GM21717 (cell line): ENCODE data around the gene TMEM87B.
"Not testable (repeated sequence)": the region's sequence is repeated elsewhere in the genome, so short reads cannot be mapped to it uniquely, and the experiment has no call there.

ENCODE experiments used
- ATAC-seq: cut with Tn5 transposase; IDR thresholded peaks from one replicate; pipeline ENCODE4 v1.9.1; 2021; ENCODE audit warnings: mild to moderate bottlenecking, moderate library complexity; ENCODE audit not compliant: unreplicated experiment

Gene TMEM87B

DNA sequence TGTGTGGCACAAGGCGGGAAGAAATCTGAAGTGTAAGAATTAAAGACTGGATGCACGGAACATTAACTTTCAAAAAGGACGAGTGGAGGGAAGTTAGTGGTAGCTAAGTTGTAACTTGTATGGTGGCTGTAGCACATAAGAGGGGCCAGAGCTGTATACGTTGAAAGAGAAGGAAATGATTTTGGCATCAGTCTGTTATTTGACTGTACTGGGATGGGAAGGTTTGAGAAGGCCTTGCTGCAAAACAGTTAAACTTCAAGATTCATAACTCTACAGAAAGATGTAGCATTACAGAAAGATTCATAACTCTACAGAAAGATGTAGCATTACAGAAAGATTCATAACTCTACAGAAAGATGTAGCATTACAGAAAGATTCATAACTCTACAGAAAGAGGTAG, 58.3 kb downstream of the TMEM87B start:
- not testable (repeated sequence) for ATAC-seq

DNA sequence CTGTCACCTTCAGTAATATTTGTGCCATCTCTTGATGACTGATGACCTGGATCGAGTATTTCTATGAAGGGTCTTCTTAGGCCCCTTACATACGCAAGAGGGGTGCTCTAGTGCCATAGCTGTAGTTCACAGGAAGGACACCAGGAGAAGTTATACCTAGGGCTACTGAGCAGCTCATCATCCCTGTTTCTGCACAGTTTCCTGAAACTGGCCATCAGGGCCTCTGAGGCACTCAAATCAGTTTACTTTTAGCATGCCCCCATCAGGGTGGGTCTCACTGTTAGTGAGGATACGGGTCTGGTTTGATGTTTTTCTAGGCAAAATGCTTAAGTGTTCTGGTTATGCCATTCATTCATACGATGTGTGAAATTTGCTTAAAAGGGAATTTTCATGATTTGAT, 63.1 kb downstream of the TMEM87B start:
- ATAC-seq = no peak

DNA sequence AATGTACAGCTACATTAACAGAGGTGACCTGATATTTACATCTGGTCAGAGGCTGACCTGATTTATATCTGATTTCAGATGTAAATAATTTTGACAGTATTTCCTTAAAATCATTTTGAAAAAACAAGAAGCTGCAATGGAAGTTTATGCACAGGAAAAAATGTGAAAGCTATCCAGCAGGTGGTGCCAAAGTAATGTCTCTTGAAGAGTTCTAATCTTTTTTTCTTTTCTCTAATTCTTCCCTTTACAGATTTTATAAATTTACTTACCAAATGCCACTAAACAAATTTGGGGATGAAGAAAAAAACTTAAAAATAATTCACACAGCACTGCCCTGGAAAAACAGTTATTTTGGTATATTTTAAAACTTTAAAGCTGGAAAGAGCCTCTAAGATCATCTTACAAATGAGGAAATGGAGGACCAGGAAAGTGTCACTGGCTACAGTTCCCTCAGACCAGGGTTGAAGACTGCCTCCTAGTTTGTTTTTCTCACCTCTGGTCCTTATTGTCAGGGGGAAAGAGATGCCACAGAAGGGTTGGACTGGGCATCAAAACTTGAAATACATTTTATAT, 66.7 kb downstream of the TMEM87B start:
- ATAC-seq = no peak

DNA sequence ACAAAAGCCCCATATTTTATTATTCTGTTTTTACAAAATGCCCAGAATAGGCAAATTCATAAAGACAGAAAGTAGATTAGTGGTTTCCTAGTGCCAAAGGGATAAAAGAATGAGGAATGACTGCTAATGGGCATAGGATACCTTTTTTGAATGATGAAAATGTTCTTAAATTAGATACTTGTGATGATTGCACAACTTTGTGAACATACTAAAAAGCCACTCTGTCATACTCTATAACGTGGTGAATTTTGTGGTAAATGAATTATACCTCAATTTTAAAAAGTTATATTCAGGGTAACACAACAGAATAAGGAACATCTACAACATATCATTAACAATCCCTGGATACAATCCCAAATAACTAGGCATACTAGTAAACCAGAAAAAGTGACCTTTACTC, 74.0 kb downstream of the TMEM87B start:
- no peak for ATAC-seq

DNA sequence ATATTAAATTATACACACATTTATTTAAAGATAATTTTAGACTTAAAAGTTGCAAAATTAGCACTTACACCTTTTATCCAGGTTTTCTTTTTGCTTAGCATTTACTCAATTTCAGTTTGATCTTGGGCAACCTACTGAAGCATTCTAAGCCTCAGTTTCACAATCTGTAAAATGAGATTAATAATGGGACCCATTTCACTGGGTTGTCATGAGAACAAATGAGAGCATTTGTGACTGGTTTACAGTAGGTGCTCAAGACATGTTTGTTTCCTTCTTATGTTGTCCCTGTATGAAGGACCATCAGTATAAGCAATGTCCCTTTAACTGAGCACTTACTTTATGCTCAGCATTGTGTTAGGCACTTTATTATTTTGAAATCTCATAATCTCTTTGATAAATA, 78.3 kb downstream of the TMEM87B start:
- ATAC-seq = no peak

DNA sequence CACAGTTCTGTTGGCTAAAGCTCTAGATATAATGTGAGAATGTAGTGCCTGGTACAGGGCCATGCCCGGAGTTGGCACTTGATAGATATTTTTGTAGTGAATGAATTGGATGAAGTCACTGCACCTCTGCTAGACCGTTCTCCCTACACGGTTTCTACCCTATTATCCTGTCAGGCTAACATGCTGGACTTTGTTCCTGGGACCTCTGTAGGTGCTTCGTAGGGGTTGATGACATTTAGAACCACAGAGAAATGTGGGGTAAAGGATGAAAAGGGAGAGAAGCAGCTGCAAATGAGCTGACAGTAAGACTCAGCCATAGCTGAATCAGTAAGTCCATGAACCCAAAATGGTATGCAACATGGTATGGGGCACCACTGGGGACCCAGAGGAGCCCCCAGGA, 79.1 kb downstream of the TMEM87B start:
- ATAC-seq = no peak

DNA sequence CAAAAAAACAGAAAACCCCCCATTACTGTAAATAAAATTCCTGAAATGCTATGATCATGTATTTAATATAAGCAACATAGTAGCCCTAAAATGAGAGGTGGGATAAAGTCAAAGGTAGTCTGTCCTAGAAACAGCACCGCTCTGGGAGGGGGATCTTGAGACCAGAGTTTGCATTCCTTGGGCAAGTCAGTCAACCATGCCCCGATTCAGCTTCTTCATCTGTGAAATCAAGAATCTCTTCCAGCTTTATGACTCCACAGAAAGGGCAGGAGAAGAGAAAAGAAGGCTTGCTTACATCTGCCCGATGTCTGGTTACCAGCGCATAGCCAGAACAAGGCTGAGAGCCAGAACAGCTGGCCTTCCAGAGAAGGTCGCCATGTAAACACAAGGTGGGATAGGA, 81.0 kb downstream of the TMEM87B start:
- no peak for ATAC-seq

DNA sequence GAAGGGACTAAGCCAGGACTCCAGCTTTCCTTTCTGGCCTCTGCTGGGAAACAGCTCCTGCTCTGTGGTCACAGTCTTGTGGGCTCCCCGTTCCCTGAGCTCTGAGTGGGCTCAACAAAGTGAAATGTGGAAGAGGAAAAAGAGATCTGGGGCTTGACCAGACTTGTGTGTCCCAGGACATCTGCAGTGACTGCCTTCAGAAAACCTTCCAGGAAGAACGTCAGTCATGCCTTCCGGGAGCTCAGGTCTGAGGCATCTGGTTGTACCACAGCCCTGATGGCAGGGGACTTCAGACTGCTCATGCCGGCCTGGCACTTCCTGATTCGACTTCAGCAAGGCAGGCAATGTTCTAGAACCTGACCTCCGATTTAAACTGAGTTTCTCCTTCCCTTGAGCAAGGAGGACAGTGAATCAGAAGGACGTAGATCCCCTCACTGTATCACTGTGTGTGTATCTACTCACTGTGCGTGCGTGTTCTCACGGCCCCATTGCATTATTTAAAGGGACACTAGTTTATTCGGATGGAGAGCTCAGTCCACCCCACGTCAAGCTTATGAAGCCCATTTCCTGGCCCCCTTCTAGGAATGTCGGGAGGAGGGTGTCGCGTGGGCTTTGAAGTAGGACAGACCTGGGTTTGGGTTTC, 82.6 kb downstream of the TMEM87B start:
- no peak for ATAC-seq

DNA sequence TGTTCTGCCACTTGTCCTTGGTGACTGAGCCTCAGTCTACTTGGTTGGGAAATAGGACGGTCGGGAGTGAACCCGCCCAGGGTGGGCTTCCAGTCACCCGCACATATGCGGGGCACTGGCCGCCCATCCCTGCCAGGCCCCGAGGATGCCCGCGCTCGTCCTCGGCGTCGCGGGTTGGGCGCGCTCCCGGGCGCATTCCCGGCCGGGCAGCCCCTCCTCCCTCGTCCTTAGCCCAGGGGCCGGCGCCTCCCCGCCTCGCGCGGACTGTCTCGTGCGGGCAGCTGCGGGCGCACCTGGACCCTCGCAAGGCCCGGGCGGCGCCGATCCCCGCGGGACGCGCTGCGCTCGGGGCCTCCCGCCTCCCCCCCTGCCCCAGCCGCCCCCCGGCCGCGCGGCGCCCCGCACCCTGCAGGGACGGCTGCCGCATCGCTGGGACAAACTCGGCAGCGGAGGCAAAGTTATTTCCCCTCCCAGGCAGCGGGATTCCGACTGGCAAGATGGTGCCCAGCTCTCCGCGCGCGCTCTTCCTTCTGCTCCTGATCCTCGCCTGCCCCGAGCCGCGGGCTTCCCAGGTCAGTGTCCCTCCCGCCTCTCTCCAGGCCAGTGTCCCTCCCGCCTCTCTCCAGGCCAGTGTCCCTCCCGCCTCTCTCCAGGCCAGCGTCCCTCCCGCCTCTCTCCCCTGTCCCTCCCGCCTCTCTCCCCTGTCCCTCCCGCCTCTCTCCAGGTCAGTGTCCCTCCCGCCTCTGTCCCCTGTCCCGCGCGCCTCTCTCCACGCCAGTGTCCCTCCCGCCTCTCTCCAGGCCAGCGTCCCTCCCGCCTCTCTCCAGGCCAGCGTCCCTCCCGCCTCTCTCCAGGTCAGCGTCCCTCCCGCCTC, 83.3 kb downstream of the TMEM87B start, which contains the start of gene FBLN7:
Gene FBLN7 (plus strand): TSS at position 227 of the 874 bp plus-strand sequence. CDS start 271 bp downstream, at position 498.
- ATAC-seq = no peak

DNA sequence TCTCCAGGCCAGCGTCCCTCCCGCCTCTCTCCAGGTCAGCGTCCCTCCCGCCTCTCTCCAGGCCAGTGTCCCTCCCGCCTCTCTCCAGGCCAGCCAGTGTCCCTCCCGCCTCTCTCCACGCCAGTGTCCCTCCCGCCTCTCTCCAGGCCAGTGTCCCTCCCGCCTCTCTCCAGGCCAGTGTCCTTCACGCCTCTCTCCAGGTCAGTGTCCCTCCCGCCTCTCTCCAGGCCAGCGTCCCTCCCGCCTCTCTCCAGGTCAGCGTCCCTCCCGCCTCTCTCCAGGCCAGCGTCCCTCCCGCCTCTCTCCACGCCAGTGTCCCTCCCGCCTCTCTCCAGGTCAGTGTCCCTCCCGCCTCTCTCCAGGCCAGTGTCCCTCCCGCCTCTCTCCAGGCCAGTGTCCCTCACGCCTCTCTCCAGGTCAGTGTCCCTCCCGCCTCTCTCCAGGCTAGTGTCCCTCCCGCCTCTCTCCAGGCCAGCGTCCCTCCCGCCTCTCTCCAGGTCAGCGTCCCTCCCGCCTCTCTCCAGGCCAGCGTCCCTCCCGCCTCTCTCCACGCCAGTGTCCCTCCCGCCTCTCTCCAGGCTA, 84.1 kb downstream of the TMEM87B start:
- not testable (repeated sequence) for ATAC-seq

DNA sequence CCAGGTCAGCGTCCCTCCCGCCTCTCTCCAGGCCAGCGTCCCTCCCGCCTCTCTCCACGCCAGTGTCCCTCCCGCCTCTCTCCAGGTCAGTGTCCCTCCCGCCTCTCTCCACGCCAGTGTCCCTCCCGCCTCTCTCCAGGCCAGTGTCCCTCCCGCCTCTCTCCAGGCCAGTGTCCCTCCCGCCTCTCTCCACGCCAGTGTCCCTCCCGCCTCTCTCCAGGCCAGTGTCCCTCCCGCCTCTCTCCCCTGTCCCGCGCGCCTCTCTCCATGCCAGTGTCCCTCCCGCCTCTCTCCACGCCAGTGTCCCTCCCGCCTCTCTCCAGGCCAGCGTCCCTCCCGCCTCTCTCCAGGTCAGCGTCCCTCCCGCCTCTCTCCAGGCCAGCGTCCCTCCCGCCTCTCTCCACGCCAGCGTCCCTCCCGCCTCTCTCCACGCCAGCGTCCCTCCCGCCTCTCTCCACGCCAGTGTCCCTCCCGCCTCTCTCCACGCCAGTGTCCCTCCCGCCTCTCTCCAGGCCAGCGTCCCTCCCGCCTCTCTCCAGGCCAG, 84.7 kb downstream of the TMEM87B start:
- not testable (repeated sequence) for ATAC-seq

DNA sequence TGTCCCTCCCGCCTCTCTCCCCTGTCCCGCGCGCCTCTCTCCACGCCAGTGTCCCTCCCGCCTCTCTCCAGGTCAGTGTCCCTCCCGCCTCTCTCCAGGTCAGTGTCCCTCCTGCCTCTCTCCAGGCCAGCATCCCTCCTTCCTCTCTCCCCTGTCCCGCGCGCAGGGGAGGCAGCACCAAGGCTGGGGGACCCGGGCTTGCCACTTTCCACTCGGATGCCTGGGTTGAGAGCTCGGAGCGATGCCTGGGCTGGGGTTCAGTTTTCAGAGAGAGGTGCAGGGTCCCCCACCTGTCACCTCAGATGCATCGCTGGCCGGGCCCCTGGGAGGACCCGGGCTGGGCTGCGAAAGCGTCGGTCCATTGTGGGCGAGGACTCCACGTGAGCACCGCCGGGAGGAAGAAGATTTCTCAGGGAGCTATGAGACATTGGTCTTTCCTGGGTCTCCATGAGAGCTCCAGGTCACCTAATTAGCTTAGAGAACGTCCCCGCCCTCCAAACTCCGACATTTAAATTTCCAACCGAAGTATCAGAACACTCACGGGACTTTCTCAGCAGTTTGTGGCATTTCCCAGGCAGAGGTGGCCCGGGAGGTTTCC, 85.2 kb downstream of the TMEM87B start:
- ATAC-seq = no peak

DNA sequence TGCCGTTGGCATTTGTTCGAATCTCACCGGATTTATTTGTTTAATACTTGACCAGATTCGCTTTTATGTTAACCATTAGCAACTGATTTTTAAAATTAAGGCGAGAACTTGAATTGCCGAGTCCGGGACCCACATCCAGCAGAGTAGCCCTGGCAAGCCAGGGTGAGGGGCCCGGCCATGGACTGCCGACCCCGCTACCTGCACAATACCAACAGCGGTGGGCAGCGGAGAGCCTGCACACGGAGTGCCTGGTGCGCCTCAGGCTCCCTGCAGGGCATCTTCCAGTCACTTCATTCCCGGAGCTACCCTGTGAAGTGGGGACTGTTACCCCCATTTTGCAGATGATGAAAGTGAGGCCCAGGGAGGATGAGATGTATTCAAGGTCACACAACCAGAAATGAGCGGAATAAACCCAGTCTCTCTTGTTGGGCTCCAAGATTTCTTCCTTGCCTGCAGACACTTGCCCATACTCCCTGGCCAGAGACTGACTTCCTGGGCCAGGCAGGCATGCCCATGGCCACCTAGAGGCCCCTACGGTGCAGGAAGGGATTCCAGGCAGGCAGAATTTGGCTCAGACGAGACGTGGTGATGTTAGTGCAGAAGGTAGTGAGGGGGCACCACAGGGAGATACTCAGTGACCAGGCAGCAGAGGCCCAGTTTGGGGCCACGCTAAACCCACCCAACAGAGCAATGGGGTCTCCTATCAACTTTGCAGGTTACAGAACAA, 86.0 kb downstream of the TMEM87B start:
- no peak for ATAC-seq

DNA sequence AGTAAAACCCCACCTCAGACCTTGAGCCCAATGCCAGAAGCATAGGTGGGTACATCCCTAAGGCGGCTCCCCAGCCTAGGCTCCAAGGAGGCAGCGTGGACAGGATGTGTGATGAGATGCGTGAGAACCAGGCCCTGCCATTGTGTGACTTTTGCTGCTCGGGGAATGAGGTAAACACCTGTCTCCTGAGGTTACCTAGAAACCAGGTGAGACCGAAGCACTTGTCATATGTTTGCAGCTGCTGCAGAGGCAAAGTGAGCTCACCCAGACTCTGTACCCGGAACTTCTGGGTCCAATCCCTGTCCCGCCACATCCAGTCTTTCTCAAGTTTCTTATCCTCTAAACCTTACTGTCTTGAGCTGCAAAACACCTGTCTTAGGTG, 86.5 kb downstream of the TMEM87B start:
- no peak for ATAC-seq

DNA sequence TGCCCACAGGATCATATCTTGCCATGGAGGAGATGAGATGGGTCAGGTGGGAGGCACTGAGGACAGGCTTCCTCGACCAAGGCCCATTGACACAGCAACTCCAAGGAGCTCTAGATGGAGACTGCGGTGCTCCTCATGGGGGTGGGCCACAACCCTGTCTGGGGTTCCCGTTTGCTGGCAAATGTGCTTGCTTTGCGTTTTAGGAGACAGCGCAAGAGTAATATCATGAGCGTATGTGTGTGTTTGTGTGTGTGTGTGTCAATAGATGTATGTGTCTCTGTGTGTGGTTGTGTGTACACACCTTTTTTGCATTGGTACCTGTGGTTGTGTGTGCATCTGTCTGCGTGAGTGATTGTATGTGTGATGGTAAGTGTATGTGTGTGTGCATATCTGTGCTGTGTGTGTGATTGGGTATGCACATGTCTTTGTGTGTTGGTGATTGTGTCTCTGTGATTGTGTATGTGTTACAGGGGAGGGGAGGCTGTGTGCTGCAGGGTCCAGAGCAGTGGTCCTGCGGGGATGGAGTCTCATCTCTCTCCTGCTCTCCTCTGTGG, 87.5 kb downstream of the TMEM87B start:
- ATAC-seq = no peak

DNA sequence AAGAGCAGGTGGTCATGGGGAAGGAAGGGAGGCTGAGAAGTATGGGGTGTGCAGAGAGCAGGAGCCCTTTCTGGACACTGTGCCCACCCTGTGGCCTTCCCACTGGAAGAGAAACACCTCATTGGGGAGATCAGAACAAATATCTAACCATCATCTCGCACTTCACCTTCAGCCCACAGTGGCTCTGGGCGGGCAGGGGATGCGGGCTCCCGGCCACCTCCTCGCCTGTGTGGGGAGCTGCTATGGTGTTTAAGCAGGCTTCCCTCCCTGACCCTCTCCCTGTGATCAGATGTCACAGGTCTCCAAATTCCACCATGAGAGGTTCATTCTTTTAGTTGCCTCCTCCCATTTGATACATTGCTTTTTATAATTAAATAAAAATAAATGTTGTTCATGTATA, 88.1 kb downstream of the TMEM87B start:
- no peak for ATAC-seq

DNA sequence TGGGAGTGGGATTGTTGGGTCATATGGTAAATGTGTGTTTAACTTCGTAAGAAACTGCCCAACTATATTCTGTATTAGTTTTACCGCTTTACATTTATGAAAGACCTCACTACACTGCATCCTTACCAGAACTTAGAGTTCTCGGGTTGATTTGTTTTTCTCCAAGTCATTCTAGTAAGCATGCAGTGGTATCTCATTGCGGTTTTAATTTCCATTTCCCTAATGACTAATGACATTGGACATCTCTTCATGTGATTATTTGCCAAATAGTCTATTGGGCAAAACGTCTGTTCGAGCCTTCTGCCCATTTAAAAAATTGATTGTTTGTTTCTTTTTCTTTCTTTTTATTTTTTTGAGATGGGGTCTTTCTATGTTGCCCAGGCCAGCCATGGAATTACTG, 89.9 kb downstream of the TMEM87B start:
- ATAC-seq = no peak

DNA sequence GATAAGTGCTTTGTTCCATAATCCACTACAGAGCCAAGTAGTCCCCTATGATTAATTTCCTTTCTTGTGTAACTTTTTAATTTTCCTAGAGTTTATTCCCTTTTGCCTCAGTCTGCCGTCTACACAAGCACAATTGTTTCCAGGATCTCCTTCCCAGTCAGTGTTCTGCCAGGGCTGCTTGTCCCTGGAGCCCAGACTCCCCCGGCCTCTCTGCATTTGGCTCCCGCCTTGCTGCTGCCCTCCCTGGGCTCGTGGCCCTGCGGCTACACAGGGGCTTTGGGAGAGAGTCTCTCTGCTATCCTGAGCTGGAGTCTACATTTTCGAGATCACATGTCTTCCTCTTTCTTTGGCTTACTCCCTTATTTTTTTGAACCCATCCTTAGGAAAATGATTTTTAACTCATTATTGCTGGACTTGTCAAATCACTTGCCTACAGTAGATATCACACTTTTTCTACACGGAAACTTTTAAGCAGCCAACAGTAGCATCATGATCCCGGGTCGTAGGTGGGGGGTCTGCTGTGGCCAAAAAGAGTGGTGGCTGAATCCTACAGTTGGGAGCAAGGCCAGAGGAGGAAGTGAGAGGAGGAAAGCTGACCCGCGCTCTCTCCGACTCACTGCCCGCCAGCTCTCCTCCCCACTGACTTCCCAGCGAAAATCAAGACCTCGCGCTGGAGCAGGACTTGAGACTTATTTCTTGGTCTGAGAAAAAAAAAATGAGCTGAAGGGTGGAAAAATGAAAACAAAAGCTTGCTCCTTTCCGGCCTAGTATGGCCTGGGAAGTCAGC, 92.5 kb downstream of the TMEM87B start:
- no peak for ATAC-seq

DNA sequence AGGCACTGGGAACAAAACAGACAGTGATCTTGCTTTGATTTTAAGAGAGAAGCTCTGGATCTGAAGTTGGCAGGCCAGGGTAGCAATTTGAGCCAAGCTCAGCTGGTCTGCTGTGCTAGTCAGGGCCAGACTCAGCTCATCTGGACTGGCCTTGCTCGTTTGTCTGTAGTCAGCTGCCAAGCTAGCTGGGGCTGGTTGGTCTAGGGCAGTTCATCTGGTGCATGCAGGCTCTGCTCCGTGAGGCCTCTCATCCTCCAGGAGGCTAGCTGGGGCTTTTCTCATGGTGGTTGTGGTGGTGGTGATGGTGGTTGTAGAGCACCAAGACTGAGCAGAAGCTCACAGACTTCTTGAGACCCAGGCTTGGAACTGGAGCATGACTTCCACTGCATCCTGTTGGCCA, 93.4 kb downstream of the TMEM87B start:
- no peak for ATAC-seq
